HepG2 (cell line): Measurements from ENCODE around the gene RAB40C. TPM values are rescaled to one million over a fixed set of nuclear protein-coding genes. Genes with fewer than 3 reads are reported as not detected.
A peak's percentile ranks its signal among the peaks of the same experiment; 100 is the strongest.

ENCODE experiments used
- AHDC1 ChIP-seq: sonication (generic); formaldehyde crosslinking; IDR thresholded peaks from 2 replicates; pipeline ENCODE4 v1.5.1; 2020; ENCODE audit warnings: mild to moderate bottlenecking, missing genetic modification reagents, borderline replicate concordance
- ARID2 ChIP-seq: sonication (generic); formaldehyde crosslinking; IDR thresholded peaks from 2 replicates; pipeline ENCODE4 v1.8.1; 2022; ENCODE audit warnings: mild to moderate bottlenecking, missing genetic modification reagents, borderline replicate concordance
- ATF1 ChIP-seq: IDR thresholded peaks from 2 replicates; pipeline ENCODE4 v1.6.1; 2016; ENCODE audit warnings: mild to moderate bottlenecking, control low read depth
- ATF3 ChIP-seq: sonication (generic); formaldehyde crosslinking; IDR thresholded peaks from 2 replicates; pipeline ENCODE4 v1.4.0; 2020; ENCODE audit warnings: missing genetic modification reagents
- CBX5 ChIP-seq: sonication (generic); formaldehyde crosslinking; IDR thresholded peaks from 2 replicates; pipeline ENCODE4 v1.4.0; 2020; ENCODE audit warnings: missing genetic modification reagents, borderline replicate concordance
- CREM ChIP-seq, 2 experiments: sonication (generic) in 1 of 2; formaldehyde crosslinking in 1 of 2; IDR thresholded peaks; 2 replicates each; pipeline versions ENCODE4 v1.4.0 to v1.6.1; 2016 to 2020; ENCODE audit warnings: antibody characterized with exemption in 1 of 2, mild to moderate bottlenecking in 1 of 2, missing genetic modification reagents in 1 of 2
- FOSL1 ChIP-seq: sonication (generic); formaldehyde crosslinking; IDR thresholded peaks from 2 replicates; pipeline ENCODE4 v1.9.0; 2021; ENCODE audit warnings: missing genetic modification reagents, borderline replicate concordance
- MLXIP ChIP-seq: sonication (generic); formaldehyde crosslinking; IDR thresholded peaks from 2 replicates; pipeline ENCODE4 v1.9.0; 2021; ENCODE audit warnings: missing genetic modification reagents, borderline replicate concordance
- PBX3 ChIP-seq: sonication (generic); formaldehyde crosslinking; IDR thresholded peaks from 2 replicates; pipeline ENCODE4 v1.8.1; 2023; ENCODE audit warnings: missing genetic modification reagents, inconsistent platforms, borderline replicate concordance
- ZBTB25 ChIP-seq: IDR thresholded peaks from 2 replicates; pipeline ENCODE4 v1.6.1; 2018; ENCODE audit warnings: missing genetic modification reagents
- ZFP1 ChIP-seq: IDR thresholded peaks from 2 replicates; pipeline ENCODE4 v1.6.1; 2016
- ZMAT5 ChIP-seq: sonication (generic); formaldehyde crosslinking; IDR thresholded peaks from 2 replicates; pipeline ENCODE4 v1.5.0; 2020; ENCODE audit warnings: mild to moderate bottlenecking, low read depth, missing genetic modification reagents, borderline replicate concordance
- ZNF484 ChIP-seq: sonication (generic); formaldehyde crosslinking; IDR thresholded peaks from 2 replicates; pipeline ENCODE4 v1.5.1; 2020; ENCODE audit warnings: mild to moderate bottlenecking, low read depth, missing genetic modification reagents, borderline replicate concordance
- ZNF510 ChIP-seq: sonication (generic); formaldehyde crosslinking; IDR thresholded peaks from 2 replicates; pipeline ENCODE4 v1.4.0; 2020; ENCODE audit warnings: low read depth, mild to moderate bottlenecking, missing genetic modification reagents
- ZNF619 ChIP-seq: sonication (generic); formaldehyde crosslinking; IDR thresholded peaks from 2 replicates; pipeline ENCODE4 v1.4.0; 2020; ENCODE audit warnings: mild to moderate bottlenecking, missing genetic modification reagents
- ZSCAN9 ChIP-seq: IDR thresholded peaks from 2 replicates; pipeline ENCODE4 v1.6.1; 2016; ENCODE audit warnings: borderline replicate concordance
- polyA plus RNA-seq, 8 experiments: library from polyadenylated mRNA; depleted of rRNA in 3 of 8; stranded (reverse) in 7 of 8; unstranded in 1 of 8; fragments of >200 nt; fragmentation: Illumina TruSeq in 4 of 8; extraction: Trizol in 4 of 8; gene quantifications; 2 replicates each; pipeline versions ENCODE4 v1.2.1 to v1.2.3, GENCODE V29; 2011 to 2016; ENCODE audit warnings: low read depth in 4 of 8, missing spikeins in 1 of 8, mixed read lengths in 1 of 8; ENCODE audit not compliant: insufficient read depth in 1 of 8
- total RNA-seq, 5 experiments: library from RNA; depleted of rRNA; stranded (reverse); fragments of >200 nt; fragmentation: Illumina TruSeq; extraction: Trizol; gene quantifications; 2 replicates each; pipeline ENCODE4 v1.2.3, GENCODE V29; 2016; ENCODE audit warnings: low read depth in 1 of 5

Gene RAB40C
- total and polyA plus RNA-seq, 2 of the 13 experiments (the other 11 are each of a cell fraction or from before 2014, with no cell fraction given), result 7.7 to 11.5 TPM

GRCh38 chr16:667780-668518, 78.1 kb downstream of the RAB40C start, which contains the start of gene RHOT2 (continued):
- TF ChIP-seq MLXIP (CRISPR knock-in tag), result no peak
- TF ChIP-seq ZNF510 (CRISPR knock-in tag), result no peak
- 0 out of 2 replicates have a peak, but pooled peaks have one; percentile 27 for TF ChIP-seq ZFP1
- no peak for TF ChIP-seq CREM (IDR thresholded peaks at IDR 0.05)
- TF ChIP-seq CREM (CRISPR knock-in tag; IDR thresholded peaks at IDR 0.05), result no peak
- TF ChIP-seq ZBTB25 (CRISPR knock-in tag), result peak; percentile 87; the same call in 1 of the 2 replicates
- no peak for TF ChIP-seq ZMAT5
- peak; percentile 82; the same call in 1 of the 2 replicates for TF ChIP-seq ZNF619 (CRISPR knock-in tag)
- no peak for TF ChIP-seq CBX5
- TF ChIP-seq ZNF484 (CRISPR knock-in tag), result no peak
- no peak for TF ChIP-seq ARID2
- no peak for TF ChIP-seq ATF1 (CRISPR knock-in tag)
- TF ChIP-seq AHDC1, result no peak
- no peak for TF ChIP-seq FOSL1 (CRISPR knock-in tag)
- peak; percentile 9; the same call in 1 of the 2 replicates for TF ChIP-seq ATF3 (CRISPR knock-in tag)
- TF ChIP-seq ZSCAN9 (CRISPR knock-in tag), result peak; percentile 66; the same call in 1 of the 2 replicates
- no peak for TF ChIP-seq PBX3
